Right forelimb (tissue), 1 donor: ENCODE results near the gene FAM177B.

Source experiments
- DNase-seq: peaks from one replicate; pipeline ENCODE4 v3.0.0-alpha.2; 2018

FAM177B gene

DNA sequence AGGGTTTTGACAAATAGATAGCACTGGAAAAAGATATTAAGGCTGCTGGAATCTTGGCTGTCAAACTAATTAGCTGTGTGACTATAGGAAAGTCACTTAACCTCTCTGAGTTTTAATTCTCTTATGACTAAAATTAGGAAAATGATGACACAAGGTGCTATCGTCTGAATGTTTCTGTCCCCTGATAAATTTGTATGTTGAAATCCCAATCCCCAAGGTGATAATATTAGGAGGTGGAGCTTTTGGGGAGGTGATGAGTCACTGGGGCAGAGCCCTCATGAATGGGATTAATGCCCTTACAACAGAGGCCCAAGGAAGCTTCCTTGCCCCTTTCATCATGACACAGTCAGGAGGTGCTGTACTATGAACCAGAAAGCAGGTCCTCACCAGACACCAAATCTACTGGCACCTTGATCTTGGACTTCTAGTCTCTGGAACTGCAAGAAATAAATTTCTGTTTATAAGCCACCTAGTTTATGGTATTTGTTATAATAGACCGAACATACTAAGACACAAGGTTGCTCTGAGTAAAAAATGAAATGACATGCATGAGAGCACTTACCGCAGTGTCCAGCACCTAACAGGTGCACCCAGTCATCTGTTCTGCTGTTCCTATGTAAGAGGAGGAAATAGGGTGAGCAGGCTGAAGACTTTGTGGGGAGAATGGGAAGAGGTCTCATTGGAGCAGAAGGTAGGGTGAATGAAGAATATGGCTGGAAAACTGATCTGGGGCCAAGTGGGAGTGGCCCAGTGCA, 51.6 kb downstream of the FAM177B start:
- DNase-seq, result no peak

DNA sequence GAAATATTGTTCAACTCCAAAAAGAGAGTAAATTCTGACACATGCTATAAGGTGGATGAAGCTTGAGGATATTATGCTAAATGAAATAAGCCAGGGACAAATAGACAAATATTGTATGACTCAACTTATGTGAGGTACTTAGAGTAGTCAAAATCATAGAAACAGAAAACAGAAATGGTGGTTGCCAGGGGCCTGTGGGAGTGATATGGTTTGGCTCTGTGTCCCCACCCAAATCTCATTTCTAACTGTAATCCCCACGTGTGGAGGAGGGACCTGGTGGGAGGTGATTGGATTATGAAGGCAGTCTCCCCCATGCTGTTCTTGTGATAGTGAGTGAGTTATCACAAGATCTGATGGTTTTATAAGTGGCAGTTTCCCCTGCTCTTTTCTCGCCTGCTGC, 53.1 kb downstream of the FAM177B start:
- DNase-seq, result no peak

DNA sequence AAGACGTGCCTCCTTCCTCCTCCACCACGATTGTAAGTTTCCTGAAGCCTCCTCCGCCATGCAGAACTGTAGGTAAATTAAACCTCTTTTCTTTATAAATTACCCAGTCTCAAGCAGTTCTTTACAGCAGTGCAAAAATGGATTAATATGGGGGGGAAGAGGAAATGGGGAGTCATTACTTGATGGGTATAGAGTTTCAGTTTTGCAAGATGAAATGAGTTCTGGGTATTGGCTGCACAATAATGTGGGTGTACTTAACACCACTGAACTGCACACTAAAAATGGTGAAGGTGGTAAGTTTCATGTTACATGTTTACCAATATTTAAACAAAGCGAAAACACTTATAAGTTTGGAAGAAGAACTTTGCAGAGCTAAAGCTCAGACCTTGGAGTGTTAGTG, 53.5 kb downstream of the FAM177B start:
- DNase-seq, result no peak

DNA sequence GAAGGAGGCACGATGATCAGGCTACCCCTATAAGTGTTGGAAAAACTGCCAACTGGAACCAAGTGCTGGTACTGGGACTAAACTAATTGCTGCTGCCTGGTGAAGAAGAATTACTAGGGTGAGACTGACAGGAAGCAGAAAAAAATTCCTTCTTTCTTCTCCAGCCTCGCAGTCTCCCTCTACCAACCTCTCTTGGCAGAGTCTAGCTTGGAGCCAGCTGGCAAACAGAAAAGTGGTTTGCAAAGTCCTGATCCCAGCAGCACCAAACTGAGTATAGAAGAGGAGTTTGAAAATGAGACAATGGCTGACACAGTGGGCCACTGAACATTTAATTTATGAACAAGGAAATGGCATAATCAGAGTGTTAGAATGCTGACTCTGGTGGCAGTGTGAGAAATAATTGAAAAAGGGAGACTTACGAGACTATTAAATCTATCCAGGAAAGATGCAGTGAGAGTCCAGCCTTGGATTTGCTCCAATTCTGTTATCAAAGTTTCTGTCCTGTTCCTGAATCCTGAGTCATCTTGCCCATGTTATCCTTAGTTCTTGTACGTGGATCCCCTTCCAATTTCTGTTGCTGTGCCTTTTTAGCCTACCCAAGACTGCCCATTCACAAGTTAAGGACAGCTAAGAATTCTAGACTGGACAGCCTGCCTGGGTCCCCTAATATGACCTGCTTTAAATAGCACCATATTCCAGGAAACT, 54.2 kb downstream of the FAM177B start:
- DNase-seq, result no peak

DNA sequence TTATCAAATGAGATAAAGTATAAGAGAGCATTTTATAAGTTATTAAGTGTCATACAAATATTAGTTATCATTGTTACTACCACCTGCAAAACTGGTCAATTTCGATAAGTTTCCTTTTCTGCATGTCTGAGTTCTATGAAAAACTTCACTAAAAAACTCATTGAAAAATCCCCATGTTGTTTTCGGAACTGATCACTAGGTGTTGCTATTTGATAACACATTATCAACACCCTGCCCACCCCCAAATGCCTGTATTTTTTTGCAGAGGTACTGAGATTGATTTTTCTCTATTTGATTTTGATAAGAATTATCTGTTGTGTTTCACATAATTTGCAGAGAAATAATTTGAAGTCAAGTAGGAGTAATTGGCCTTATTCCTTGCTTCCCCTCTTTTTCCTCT, 55.7 kb downstream of the FAM177B start:
- DNase-seq, result no peak

DNA sequence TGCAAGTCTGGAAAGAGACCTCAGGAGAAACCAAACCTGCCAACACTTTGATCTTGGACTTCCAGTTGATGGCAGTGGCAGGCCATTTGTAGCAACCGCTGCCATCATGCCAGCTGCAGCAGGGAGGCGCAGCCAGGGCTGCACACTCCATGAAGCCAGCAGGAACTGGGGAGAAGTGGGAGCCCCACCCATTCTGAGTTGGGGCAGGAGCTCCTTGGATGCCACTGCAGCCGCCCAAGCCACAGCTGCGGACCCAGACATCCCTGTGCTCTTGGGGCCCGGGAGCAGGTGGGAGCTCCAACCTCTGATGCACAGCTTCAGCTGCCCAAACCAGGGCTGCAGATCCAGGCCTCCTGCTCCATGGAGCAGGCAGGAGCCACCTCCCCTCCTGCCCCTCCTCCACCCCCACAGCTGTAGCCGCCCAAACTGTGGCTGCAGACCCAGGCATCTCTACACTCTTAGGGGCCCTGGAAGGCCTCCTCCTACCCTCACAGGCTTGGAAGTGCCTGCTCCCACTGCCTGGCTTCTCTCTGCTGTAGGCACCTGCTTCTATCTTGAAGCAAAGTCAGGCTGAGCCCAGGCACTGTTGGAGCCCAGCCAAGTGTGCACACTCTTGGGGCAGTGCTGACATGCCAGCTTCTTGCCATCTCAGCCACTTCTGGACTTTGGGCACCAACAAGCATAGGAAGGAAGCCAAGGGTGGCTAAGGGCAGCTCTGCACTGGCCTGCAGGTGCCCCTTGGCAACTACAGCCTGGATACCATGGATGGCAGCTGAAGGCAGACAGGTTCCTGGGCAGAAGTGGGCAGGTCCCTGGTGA, 57.9 kb downstream of the FAM177B start:
- no peak for DNase-seq

DNA sequence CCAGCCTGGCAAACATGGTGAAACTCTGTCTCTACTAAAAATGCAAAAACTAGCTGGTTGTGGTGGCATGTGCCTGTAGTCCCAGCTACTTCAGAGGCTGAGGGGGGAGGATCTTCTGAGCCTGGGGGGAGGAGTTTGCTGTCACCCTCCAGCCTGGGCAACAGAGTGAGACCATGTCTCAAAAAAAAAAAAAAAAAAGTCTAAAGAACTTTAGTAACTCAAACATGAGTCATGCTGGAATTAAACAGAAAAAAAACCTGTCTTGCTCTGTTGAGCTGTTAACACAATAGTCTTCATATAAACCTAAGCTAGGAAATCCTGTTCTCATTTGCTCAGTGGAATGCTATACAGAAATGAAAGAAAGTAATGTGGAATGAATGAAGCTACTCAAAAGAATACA, 61.1 kb downstream of the FAM177B start:
- DNase-seq, result no peak

DNA sequence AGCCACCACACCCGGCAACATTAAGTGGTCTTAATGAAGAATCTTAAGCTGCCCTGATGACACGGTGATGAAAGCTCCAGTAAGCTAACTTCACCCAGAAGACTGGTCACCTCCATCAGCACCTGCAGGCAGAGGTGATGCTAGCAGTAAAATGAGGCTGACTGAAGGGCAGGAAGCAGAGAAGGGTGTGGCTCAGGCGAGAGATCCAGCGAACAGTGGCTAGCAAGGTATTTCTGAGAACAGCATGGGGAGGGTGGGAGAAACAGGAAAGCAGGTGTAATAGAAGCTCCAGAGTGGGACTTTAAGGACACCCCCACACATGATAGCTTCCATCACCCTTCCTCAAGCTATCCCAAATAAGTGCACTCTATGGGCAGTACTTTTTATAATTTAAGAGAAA, 62.0 kb downstream of the FAM177B start:
- no peak for DNase-seq
